Lower lobe of right lung (tissue), 2 donors: ENCODE measurements around the gene PRKD3. TPM values are rescaled to one million over a fixed set of nuclear protein-coding genes. Genes with fewer than 3 reads are reported as not detected.
"Not testable (repeated sequence)": the region's sequence is repeated elsewhere in the genome, so short reads cannot be mapped to it uniquely, and the experiment has no call there.

Experiments used
- ATAC-seq, 2 donors: fragments of 200-7000 bp; cut with Tn5 transposase; one replicate each; pipeline ENCODE4 v1.9.1; 2020 to 2022; ENCODE audit warnings: mild to moderate bottlenecking in 2 of 2, moderate library complexity in 2 of 2
- DNase-seq: peaks from one replicate; pipeline ENCODE4 v3.0.0-alpha.2; 2020
- H3K27ac ChIP-seq: fragments of 200-600 bp; one replicate; pipeline ENCODE4 v1.8.0; 2022
- H3K27me3 ChIP-seq: fragments of 200-600 bp; one replicate; pipeline ENCODE4 v1.8.0; 2022; ENCODE audit warnings: low read depth
- H3K36me3 ChIP-seq: fragments of 200-600 bp; one replicate; pipeline ENCODE4 v1.8.0; 2022; ENCODE audit warnings: mild to moderate bottlenecking
- H3K4me1 ChIP-seq: fragments of 200-600 bp; one replicate; pipeline ENCODE4 v1.8.0; 2022
- H3K4me3 ChIP-seq: fragments of 200-600 bp; one replicate; pipeline ENCODE4 v1.8.0; 2022; ENCODE audit warnings: mild to moderate bottlenecking
- H3K9me3 ChIP-seq: fragments of 200-600 bp; one replicate; pipeline ENCODE4 v1.8.0; 2022
- intact Hi-C: fragments of 100-400 bp; cut with DNase I; formaldehyde crosslinking; loops from one replicate; pipeline ENCODE4 v1.11.0; 2022
- total RNA-seq: library from RNA; stranded (reverse); fragmentation: NEBNext Ultra II Directional; extraction: Animal tissue kit (Norgen Biotek cat#: 25700); gene quantifications from one replicate; pipeline ENCODE4 v1.2.1, GENCODE V29; 2021
- TF ChIP-seq, protein P1 (sequence below): fragments of 200-600 bp; IDR thresholded peaks from one replicate; pipeline ENCODE4 v1.8.0; 2022; ENCODE audit warnings: antibody characterized with exemption, mild to moderate bottlenecking
- donor health status: DM: no; HTN: yes; CAD: no; lungs with severe emphysema.

The PRKD3 gene
- total RNA-seq, 1 donor from 2014 or later = 39.3 TPM

DNA sequence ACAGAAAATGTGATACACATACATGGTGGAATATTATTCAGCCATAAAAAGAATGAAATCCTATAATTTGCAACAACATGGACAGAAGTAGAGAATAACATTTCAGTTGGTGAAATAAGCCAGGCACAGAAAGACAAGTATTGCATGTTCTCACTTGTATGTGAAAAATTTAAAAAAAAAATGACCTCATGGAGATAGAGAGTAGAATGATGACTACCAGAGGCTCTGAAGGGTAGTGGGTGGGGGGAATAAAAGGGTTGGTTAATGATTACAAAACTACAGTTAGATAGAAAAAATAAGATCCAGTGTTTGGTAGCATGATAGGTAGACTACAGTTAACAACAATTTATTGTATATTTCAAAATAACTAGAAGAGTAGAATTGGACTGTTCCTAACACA, 24.5 kb downstream of the PRKD3 start:
- DNase-seq (no peak), ATAC-seq (no peak)
- H3K9me3 ChIP-seq = no peaks in the 10 kb centered on the region
- H3K4me1 ChIP-seq = peaks cover 5% of the 10 kb centered on the region
- H3K36me3 ChIP-seq = no peaks in the 10 kb centered on the region
- H3K4me3 ChIP-seq = no peak overlapping the region
- no peak overlapping the region for H3K27ac ChIP-seq
- TF ChIP-seq, protein P1, sequence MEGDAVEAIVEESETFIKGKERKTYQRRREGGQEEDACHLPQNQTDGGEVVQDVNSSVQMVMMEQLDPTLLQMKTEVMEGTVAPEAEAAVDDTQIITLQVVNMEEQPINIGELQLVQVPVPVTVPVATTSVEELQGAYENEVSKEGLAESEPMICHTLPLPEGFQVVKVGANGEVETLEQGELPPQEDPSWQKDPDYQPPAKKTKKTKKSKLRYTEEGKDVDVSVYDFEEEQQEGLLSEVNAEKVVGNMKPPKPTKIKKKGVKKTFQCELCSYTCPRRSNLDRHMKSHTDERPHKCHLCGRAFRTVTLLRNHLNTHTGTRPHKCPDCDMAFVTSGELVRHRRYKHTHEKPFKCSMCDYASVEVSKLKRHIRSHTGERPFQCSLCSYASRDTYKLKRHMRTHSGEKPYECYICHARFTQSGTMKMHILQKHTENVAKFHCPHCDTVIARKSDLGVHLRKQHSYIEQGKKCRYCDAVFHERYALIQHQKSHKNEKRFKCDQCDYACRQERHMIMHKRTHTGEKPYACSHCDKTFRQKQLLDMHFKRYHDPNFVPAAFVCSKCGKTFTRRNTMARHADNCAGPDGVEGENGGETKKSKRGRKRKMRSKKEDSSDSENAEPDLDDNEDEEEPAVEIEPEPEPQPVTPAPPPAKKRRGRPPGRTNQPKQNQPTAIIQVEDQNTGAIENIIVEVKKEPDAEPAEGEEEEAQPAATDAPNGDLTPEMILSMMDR = no peak
- intact Hi-C loops = no loop called here
- H3K27me3 ChIP-seq = no peaks in the 10 kb centered on the region

DNA sequence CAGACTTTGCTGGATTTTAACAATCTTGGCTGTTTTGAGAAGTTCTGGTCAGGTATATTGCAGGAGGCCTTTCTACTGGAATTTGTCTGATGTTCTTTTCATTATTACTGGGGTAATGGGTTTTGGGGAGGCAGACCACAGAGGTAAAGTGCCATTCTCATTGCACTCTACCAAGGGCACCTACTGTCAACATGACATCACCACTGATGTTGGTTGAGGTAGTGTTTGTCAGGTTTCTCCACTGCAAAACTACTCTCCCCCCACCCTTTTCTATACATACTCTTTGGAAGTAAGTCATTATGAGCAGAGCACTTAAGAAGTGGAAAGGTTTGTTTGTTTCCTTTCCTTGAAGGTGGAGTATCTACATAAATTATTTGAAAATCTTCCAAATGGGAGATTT, 27.0 kb downstream of the PRKD3 start:
- TF ChIP-seq, protein P1 = no peak
- ATAC-seq = no peak
- Histone ChIP-seq H3K36me3 (no peaks in the 10 kb centered on the region), H3K27ac (no peak overlapping the region), H3K4me1 (peaks cover 4% of the 10 kb centered on the region), H3K4me3 (no peak overlapping the region), H3K9me3 (no peaks in the 10 kb centered on the region), H3K27me3 (no peaks in the 10 kb centered on the region)
- intact Hi-C loops = no loop called here
- DNase-seq = no peak

- H3K4me1 ChIP-seq = peaks cover 4% of the 10 kb centered on the region
- no peak for ATAC-seq
These were observed 29.1 kb downstream of the PRKD3 start for GRCh38 chr2:37295469-37296073.

GRCh38 chr2:37294858-37295257, 29.8 kb downstream of the PRKD3 start:
- H3K27me3 ChIP-seq, H3K4me3 ChIP-seq, intact Hi-C loops, ATAC-seq, DNase-seq, H3K4me1 ChIP-seq, H3K27ac ChIP-seq, H3K9me3 ChIP-seq: not testable (repeated sequence)
- peaks cover 20% of the 10 kb centered on the region for H3K36me3 ChIP-seq

More at GRCh38 chr2:37295469-37296073, 29.1 kb downstream of the PRKD3 start:
- no peak overlapping the region for H3K4me3 ChIP-seq
- H3K9me3 ChIP-seq = no peaks in the 10 kb centered on the region
- TF ChIP-seq, protein P1 = no peak
- no peak for DNase-seq
- H3K27me3 ChIP-seq = no peaks in the 10 kb centered on the region
- no peak overlapping the region for H3K27ac ChIP-seq
- peaks cover 13% of the 10 kb centered on the region for H3K36me3 ChIP-seq
- intact Hi-C loops = no loop called here

DNA sequence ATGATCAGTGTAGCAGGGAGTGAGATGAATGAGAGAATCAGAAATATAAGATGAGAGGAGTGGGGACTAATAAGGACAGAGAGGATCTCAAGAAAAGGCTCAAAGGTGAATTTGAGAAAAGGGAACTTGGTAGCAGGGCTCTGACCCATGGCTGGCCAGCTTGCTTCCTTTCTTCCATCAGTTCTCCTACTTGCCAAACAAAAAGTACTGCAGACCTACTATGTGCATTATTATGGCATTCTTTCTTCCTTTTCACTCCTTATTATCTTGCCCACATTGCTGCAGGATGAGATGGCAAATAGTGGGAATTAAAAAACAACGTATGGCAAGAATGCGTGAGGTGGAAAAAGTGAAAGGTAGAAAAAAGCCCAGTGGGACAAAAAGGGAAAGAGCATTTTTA, 33.0 kb downstream of the PRKD3 start:
- Histone ChIP-seq H3K4me1 (peaks cover 4% of the 10 kb centered on the region), H3K4me3 (no peak overlapping the region), H3K36me3 (peaks cover 47% of the 10 kb centered on the region), H3K27me3 (no peaks in the 10 kb centered on the region), H3K27ac (no peak overlapping the region), H3K9me3 (no peaks in the 10 kb centered on the region)
- TF ChIP-seq, protein P1 = no peak
- DNase-seq = no peak
- intact Hi-C loops = no loop called here
- ATAC-seq = no peak

DNA sequence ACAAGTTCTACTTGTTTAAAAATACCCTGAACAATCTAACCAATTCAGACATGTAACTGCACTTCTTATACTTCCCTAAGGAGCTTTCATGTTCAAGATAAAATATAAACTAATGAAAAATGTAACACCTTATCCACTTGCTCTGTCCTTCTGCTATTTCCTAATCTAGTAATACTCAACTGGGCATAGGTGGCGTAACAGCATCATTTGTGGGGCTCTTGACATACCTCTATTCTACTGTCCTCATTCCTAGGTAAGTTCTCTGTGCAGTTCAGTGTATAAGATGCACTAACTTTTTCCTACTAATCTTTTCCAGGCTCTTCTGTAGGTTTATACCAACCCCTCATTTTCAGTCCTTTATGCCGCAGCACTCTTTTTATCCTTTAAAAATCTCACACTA, 36.7 kb downstream of the PRKD3 start:
- peak in 1 of 2 donors; percentile 65 for ATAC-seq
- peaks cover 63% of the 10 kb centered on the region for H3K36me3 ChIP-seq
- H3K9me3 ChIP-seq = no peaks in the 10 kb centered on the region
- H3K4me3 ChIP-seq = no peak overlapping the region
- H3K27me3 ChIP-seq = no peaks in the 10 kb centered on the region
- intact Hi-C loops = no loop called here
- no peaks in the 10 kb centered on the region for H3K4me1 ChIP-seq
- TF ChIP-seq, protein P1 = peak; percentile 30
- no peak overlapping the region for H3K27ac ChIP-seq
- DNase-seq = no peak
